Lower leg skin (tissue), 3 donors: ENCODE measurements around the gene UPP1.

ENCODE experiments used
- CTCF ChIP-seq, 3 donors: fragments of 450-650 bp; IDR thresholded peaks; one replicate each; pipeline ENCODE4 v1.5.1; 2016; ENCODE audit warnings: antibody characterized with exemption in 3 of 3, mild to moderate bottlenecking in 3 of 3, moderate library complexity in 2 of 3
- POLR2A ChIP-seq, 2 donors: fragments of 450-650 bp; IDR thresholded peaks; one replicate each; pipeline ENCODE4 v1.6.1; 2016 to 2017; ENCODE audit warnings: antibody characterized with exemption in 2 of 2, mild to moderate bottlenecking in 1 of 2, moderate library complexity in 1 of 2

GRCh38 chr7:48042216-48042615 lies 46.8 kb upstream of the UPP1 start:
- TF ChIP-seq POLR2A (IDR thresholded peaks at IDR 0.05) (no peak), CTCF (IDR thresholded peaks at IDR 0.05) (no peak)
